ENCODE results near the gene HOMER2. TPM values are rescaled to one million over a fixed set of nuclear protein-coding genes. Genes with fewer than 3 reads are reported as not detected.

HOMER2 gene
- total and polyA plus RNA-seq, 9 of the 15 experiments (the other 6 are each of a cell fraction or from before 2014, with no cell fraction given), result 0.13 to 0.47 (median 0.29) TPM; not detected in 1

GRCh38 chr15:82809308-82810060 lies 143.0 kb downstream of the HOMER2 start, which contains the start of gene WHAMM (continued):
- TF ChIP-seq, protein P1, sequence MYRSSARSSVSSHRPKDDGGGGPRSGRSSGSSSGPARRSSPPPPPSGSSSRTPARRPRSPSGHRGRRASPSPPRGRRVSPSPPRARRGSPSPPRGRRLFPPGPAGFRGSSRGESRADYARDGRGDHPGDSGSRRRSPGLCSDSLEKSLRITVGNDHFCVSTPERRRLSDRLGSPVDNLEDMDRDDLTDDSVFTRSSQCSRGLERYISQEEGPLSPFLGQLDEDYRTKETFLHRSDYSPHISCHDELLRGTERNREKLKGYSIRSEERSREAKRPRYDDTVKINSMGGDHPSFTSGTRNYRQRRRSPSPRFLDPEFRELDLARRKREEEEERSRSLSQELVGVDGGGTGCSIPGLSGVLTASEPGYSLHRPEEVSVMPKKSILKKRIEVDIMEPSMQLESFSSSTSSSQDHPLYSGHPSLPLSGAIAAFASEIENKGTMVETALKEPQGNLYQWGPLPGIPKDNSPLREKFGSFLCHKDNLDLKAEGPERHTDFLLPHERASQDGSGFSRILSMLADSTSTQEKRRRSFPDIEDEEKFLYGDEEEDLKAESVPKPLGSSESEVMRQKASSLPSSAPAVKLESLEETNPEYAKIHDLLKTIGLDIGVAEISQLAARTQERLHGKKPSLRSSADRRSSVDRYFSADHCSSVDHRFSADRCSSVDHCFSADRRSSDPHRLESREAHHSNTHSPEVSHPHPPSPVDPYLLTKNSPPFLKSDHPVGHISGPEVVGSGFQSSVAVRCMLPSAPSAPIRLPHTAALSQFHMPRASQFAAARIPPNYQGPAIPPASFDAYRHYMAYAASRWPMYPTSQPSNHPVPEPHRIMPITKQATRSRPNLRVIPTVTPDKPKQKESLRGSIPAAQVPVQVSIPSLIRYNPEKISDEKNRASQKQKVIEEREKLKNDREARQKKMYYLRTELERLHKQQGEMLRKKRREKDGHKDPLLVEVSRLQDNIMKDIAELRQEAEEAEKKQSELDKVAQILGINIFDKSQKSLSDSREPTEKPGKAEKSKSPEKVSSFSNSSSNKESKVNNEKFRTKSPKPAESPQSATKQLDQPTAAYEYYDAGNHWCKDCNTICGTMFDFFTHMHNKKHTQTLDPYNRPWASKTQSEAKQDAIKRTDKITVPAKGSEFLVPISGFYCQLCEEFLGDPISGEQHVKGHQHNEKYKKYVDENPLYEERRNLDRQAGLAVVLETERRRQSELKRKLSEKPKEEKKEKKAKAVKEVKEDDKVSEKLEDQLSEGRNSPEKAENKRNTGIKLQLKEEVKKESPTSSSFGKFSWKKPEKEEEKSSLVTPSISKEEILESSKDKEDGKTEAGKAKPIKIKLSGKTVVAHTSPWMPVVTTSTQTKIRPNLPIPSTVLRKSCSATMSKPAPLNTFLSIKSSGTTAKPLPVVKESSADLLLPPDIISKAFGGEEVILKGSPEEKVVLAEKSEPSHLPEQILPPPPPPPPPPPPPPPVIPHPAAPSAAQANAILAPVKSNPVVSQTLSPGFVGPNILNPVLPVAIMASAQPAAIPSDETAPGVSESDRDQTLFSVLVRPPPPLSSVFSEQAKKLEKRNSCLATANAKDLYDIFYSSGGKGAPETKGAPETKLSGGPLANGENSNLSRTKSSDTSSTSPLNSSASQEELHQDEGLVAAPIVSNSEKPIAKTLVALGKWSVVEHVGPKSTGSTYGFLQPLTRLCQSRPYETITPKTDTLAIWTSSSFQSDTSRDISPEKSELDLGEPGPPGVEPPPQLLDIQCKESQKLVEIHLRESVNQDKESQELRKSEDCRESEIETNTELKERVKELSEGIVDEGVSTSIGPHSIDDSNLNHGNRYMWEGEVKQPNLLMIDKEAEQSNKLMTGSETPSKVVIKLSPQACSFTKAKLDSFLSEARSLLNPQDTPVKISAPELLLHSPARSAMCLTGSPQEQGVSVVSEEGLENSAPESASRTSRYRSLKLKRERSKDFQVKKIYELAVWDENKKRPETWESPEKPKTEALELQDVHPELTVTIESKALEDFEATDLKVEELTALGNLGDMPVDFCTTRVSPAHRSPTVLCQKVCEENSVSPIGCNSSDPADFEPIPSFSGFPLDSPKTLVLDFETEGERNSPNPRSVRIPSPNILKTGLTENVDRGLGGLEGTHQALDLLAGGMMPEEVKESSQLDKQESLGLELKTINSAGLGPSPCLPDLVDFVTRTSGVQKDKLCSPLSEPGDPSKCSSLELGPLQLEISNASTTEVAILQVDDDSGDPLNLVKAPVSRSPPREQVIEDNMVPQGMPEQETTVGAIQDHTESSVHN (IDR thresholded peaks at IDR 0.05; ENCODE audit: borderline replicate concordance in 1 of 2, low read depth in 1 of 2), result no peak
- no peak for TF ChIP-seq MCM2 (IDR thresholded peaks at IDR 0.05; ENCODE audit: low read depth)
- TF ChIP-seq FOXA3 (CRISPR knock-in tag; conservative IDR thresholded peaks at IDR 0.05 in 1 of 2, IDR thresholded peaks at IDR 0.05 in 1 of 2), result 0 out of 4 replicates have a peak, but pooled peaks of 1 of the 2 experiments have one; percentile 56
- TF ChIP-seq YBX1 (IDR thresholded peaks at IDR 0.05), result no peak
- peak; percentile 68 for TF ChIP-seq MAX (CRISPR knock-in tag; IDR thresholded peaks at IDR 0.05)
- peak; percentile 97 for TF ChIP-seq RBM25 (IDR thresholded peaks at IDR 0.05; ENCODE audit: low read depth, low read length, severe bottlenecking)
- TF ChIP-seq REST (IDR thresholded peaks at IDR 0.05; ENCODE audit: borderline replicate concordance), result peak; percentile 6; the same call in 1 of the 2 replicates
- peak; percentile 80 for TF ChIP-seq REST (CRISPR knock-in tag; IDR thresholded peaks at IDR 0.05; ENCODE audit: low read depth)
- peak; percentile 96 for TF ChIP-seq PHF21A (IDR thresholded peaks at IDR 0.05; ENCODE audit: borderline replicate concordance, low read depth)
- TF ChIP-seq BRD9 (IDR thresholded peaks at IDR 0.05; ENCODE audit: low read depth, partially characterized antibody), result no peak

Data from K562 (cell line).